Loucy (cell line): ENCODE results near the gene LONP2.

ENCODE experiments used
- H2AFZ ChIP-seq: fragments of 200-600 bp; sonication (generic); 2 replicates; pipeline ENCODE4 v1.6.0; 2016; ENCODE audit warnings: antibody characterized with exemption, mild to moderate bottlenecking, low read length, moderate library complexity
- H3F3A ChIP-seq: fragments of 200-600 bp; 2 replicates; pipeline ENCODE4 v1.6.0; 2016; ENCODE audit warnings: antibody characterized with exemption, low read depth, mild to moderate bottlenecking
- H3K27me3 ChIP-seq: fragments of 200-600 bp; sonication (generic); 2 replicates; pipeline ENCODE4 v1.6.1; 2014; ENCODE audit warnings: low read length, mild to moderate bottlenecking; ENCODE audit not compliant: insufficient read depth, poor library complexity, severe bottlenecking
- H3K36me3 ChIP-seq: fragments of 200-600 bp; sonication (generic); 2 replicates; pipeline ENCODE4 v1.6.1; 2016; ENCODE audit warnings: low read length; ENCODE audit not compliant: insufficient read depth
- H3K4me1 ChIP-seq: fragments of 200-600 bp; sonication (generic); 2 replicates; pipeline ENCODE4 v1.5.1; 2014; ENCODE audit warnings: low read length, mild to moderate bottlenecking; ENCODE audit not compliant: insufficient read depth, poor library complexity, severe bottlenecking
- H3K4me2 ChIP-seq: fragments of 200-600 bp; sonication (generic); 2 replicates; pipeline ENCODE4 v1.6.0; 2014; ENCODE audit warnings: antibody characterized with exemption, low read length, low read depth, mild to moderate bottlenecking; ENCODE audit not compliant: poor library complexity, severe bottlenecking
- H3K4me3 ChIP-seq: fragments of 200-600 bp; sonication (generic); 2 replicates; pipeline ENCODE4 v1.5.1; 2014; ENCODE audit warnings: low read length, mild to moderate bottlenecking, mixed read lengths; ENCODE audit not compliant: poor library complexity, severe bottlenecking
- H3K79me2 ChIP-seq: fragments of 200-600 bp; sonication (generic); 2 replicates; pipeline ENCODE4 v1.6.1; 2014; ENCODE audit warnings: low read length; ENCODE audit not compliant: insufficient read depth
- H3K9ac ChIP-seq: fragments of 200-600 bp; sonication (generic); 2 replicates; pipeline ENCODE4 v1.6.0; 2014; ENCODE audit warnings: mild to moderate bottlenecking, low read depth, low read length, moderate library complexity; ENCODE audit not compliant: poor library complexity, severe bottlenecking
- H3K9me2 ChIP-seq: fragments of 200-600 bp; sonication (generic); replicated peaks from 2 replicates; pipeline ENCODE4 v1.6.1; 2016; ENCODE audit warnings: low read depth, low read length, mixed read lengths
- H3K9me3 ChIP-seq: fragments of 200-600 bp; sonication (generic); 2 replicates; pipeline ENCODE4 v1.6.1; 2014; ENCODE audit warnings: mild to moderate bottlenecking, antibody characterized with exemption, low read length, low read depth; ENCODE audit not compliant: insufficient read depth
- H4K20me1 ChIP-seq: fragments of 200-600 bp; sonication (generic); 2 replicates; pipeline ENCODE4 v1.6.0; 2014; ENCODE audit warnings: antibody characterized with exemption, low read length, mild to moderate bottlenecking; ENCODE audit not compliant: insufficient read depth, poor library complexity, severe bottlenecking
- CTCF ChIP-seq: fragments of 200-600 bp; sonication (generic); conservative IDR thresholded peaks from 2 replicates; pipeline ENCODE4 v1.5.1; 2014; ENCODE audit warnings: mild to moderate bottlenecking, antibody characterized with exemption, low read length
- EZH2phosphoT487 ChIP-seq: fragments of 200-600 bp; IDR thresholded peaks from 2 replicates; pipeline ENCODE4 v1.6.1; 2018; ENCODE audit warnings: antibody characterized with exemption, mild to moderate bottlenecking, moderate library complexity, borderline replicate concordance

LONP2 gene

GRCh38 chr16:48334325-48334724, 90.2 kb downstream of the LONP2 start:
- Histone ChIP-seq H3K36me3 (peaks cover 41% of the 10 kb centered on the region; the same call in 1 of the 2 replicates), H3K79me2 (no peaks in the 10 kb centered on the region), H3K4me2 (no peak overlapping the region), H3K4me1 (no peaks in the 10 kb centered on the region), H3K9me3 (no peaks in the 10 kb centered on the region), H3K9me2 (no peaks in the 10 kb centered on the region), H2AFZ (no peak overlapping the region), H3K4me3 (no peak overlapping the region), H4K20me1 (no peaks in the 10 kb centered on the region), H3K9ac (no peak overlapping the region), H3F3A (no peaks in the 10 kb centered on the region), H3K27me3 (no peaks in the 10 kb centered on the region)
- no peak for TF ChIP-seq EZH2phosphoT487
- TF ChIP-seq CTCF = peak; percentile 41

- H3K9me2 ChIP-seq = no peaks in the 10 kb centered on the region
- no peaks in the 10 kb centered on the region for H3F3A ChIP-seq
- no peak overlapping the region for H2AFZ ChIP-seq
- no peak overlapping the region for H3K4me2 ChIP-seq
- TF ChIP-seq EZH2phosphoT487 (no peak), CTCF (no peak)
- H4K20me1 ChIP-seq = no peaks in the 10 kb centered on the region
- no peaks in the 10 kb centered on the region for H3K79me2 ChIP-seq
- H3K27me3 ChIP-seq = no peaks in the 10 kb centered on the region
- H3K9me3 ChIP-seq = no peaks in the 10 kb centered on the region
- H3K9ac ChIP-seq = no peak overlapping the region
- H3K4me3 ChIP-seq = no peak overlapping the region
- no peaks in the 10 kb centered on the region for H3K4me1 ChIP-seq
- peaks cover 48% of the 10 kb centered on the region; the same call in 1 of the 2 replicates for H3K36me3 ChIP-seq
Observed at GRCh38 chr16:48335961-48336360, 91.9 kb downstream of the LONP2 start.

- TF ChIP-seq EZH2phosphoT487 (no peak), CTCF (no peak)
- Histone ChIP-seq H3K79me2 (no peaks in the 10 kb centered on the region), H3K4me3 (no peak overlapping the region), H2AFZ (no peak overlapping the region), H3K9ac (no peak overlapping the region), H3F3A (no peaks in the 10 kb centered on the region), H3K9me2 (no peaks in the 10 kb centered on the region), H3K9me3 (no peaks in the 10 kb centered on the region), H4K20me1 (no peaks in the 10 kb centered on the region), H3K4me1 (no peaks in the 10 kb centered on the region), H3K36me3 (peaks cover 60% of the 10 kb centered on the region; the same call in 1 of the 2 replicates), H3K27me3 (no peaks in the 10 kb centered on the region), H3K4me2 (no peak overlapping the region)
Observed at GRCh38 chr16:48340054-48340453, 96.0 kb downstream of the LONP2 start.
